ENCODE data around the gene EMC9.

EMC9 gene

DNA sequence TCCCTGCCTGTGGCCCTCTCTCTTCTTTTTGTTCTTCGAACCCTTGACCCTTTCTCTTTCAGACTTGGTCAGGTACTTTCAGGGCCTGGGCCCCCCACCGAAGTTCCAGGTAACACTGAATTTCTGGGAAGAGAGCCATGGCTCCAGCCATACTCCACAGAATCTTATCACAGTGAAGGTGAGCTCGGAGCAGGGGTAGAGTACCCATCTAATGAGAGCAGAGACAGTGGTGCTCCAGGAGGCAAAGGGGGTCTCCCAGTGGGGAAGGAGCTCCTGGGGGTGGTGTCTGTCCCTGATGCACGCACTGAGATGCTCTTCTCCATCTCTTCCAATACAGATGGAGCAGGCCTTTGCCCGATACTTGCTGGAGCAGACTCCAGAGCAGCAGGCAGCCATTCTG is 24.4 kb upstream of the EMC9 start:
- DNase-seq (ENCODE audit: insufficient read length, low spot score) (no peak), FAIRE-seq (no peak)
- no peak for TF ChIP-seq POU2F2 (IDR thresholded peaks at IDR 0.05; ENCODE audit: low read depth, low read length)
- no peak for TF ChIP-seq PAX5 (IDR thresholded peaks at IDR 0.05; ENCODE audit: insufficient read depth, low read length, severe bottlenecking)
- no peak for TF ChIP-seq SPI1 (IDR thresholded peaks at IDR 0.05; ENCODE audit: low read depth, low read length)
- no peak for TF ChIP-seq TAF1 (IDR thresholded peaks at IDR 0.05; ENCODE audit: low read depth, low read length)

DNA sequence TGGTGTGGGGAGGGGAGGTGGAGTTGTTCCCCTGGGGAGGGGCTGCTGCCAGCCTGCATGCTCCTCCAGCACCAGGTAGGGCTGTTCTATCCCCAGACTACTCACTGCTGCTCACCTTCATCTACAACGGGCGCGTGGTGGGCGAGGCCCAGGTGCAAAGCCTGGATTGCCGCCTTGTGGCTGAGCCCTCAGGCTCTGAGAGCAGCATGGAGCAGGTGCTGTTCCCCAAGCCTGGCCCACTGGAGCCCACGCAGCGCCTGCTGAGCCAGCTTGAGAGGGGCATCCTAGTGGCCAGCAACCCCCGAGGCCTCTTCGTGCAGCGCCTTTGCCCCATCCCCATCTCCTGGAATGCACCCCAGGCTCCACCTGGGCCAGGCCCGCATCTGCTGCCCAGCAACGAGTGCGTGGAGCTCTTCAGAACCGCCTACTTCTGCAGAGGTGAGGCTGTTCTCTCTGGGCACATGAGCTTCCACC is 23.2 kb upstream of the EMC9 start:
- TF ChIP-seq TAF1 (IDR thresholded peaks at IDR 0.05; ENCODE audit: low read depth, low read length): no peak
- DNase-seq (ENCODE audit: insufficient read length, low spot score) (no peak), FAIRE-seq (no peak)

DNA sequence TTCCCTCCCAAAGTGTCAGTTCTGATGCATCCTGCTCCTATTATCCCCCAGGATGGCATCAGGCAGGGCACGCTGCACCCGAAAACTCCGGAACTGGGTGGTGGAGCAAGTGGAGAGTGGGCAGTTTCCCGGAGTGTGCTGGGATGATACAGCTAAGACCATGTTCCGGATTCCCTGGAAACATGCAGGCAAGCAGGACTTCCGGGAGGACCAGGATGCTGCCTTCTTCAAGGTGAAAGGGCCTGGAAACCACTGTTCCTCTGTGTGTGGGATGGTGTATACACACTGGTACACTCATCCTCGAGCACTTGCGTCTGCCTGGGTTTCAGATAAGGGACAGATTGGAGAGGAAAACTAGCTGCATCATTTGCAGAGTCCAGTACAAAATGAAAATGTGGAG is 20.7 kb upstream of the EMC9 start:
- 0 out of 2 replicates have a peak, but pooled peaks have one; percentile 19 for TF ChIP-seq POU2F2 (IDR thresholded peaks at IDR 0.05; ENCODE audit: low read depth, low read length)
- no peak for TF ChIP-seq TAF1 (IDR thresholded peaks at IDR 0.05; ENCODE audit: low read depth, low read length)
- no peak for DNase-seq (ENCODE audit: insufficient read length, low spot score)
- FAIRE-seq: peak; percentile 16

DNA sequence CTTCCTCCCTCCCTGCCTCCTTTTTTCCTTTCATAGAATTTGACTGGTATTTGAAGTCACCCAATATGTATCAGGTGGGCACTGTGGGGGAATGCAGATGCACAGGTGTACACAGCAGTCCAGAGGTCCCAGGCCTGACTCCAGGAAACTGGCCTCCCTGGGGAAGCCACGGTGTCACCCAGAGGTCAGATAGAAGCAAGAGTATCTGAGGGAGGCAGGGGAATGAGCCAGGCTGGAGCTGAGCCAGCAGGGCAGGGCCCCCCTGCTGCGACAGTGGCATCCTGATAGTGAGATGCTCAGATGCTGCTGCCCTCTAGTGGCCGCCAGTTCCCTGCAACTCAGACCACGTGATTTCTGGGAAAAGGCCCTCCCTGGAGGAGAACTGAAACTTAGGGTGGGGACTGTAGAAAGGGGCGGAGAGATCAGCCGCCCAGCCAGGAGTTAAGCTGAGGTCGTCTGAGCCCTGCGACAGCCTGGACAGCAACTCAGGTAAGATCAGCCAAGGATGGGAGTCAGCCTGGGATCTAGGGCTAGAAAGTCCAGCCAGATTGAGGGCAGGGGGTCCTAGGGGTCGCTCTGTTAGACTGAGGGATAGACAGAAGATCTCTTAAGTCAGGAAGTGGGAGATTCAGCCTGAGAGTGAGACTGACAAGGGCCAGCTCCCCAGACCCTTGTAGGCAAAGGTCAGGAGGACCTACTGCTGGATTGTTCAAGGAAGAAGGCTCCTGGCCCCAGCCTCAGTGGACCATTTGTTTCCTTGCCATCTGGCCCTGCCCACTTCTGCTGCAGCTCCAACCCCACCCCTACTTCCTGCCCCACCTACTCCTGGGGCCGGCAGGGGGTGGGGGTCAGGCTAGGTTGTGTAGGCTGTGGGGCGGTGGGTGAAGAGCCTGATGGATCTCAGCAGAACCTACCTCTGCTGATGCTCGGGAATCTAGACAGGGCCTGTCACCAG is 19.7 kb upstream of the EMC9 start, which contains the start of gene IRF9:
IRF9 (plus strand) TSS at position 416 of the 955 bp plus-strand sequence. CDS start 880 bp downstream, outside the sequence.
- TF ChIP-seq SPI1 (IDR thresholded peaks at IDR 0.05; ENCODE audit: low read depth, low read length): peak; percentile 94
- TF ChIP-seq POLR2AphosphoS5 (IDR thresholded peaks at IDR 0.05; ENCODE audit: low read depth, low read length): peak; percentile 98
- peak; percentile 99 for TF ChIP-seq POLR2A (IDR thresholded peaks at IDR 0.05; ENCODE audit: low read depth, low read length)
- TF ChIP-seq PAX5 (IDR thresholded peaks at IDR 0.05; ENCODE audit: insufficient read depth, low read length, severe bottlenecking): no peak
- peak; percentile 93 for TF ChIP-seq TAF1 (IDR thresholded peaks at IDR 0.05; ENCODE audit: low read depth, low read length)
- TF ChIP-seq POU2F2 (IDR thresholded peaks at IDR 0.05; ENCODE audit: low read depth, low read length): peak; percentile 93
- DNase-seq (ENCODE audit: insufficient read length, low spot score): peak; percentile 89
- FAIRE-seq: peak; percentile 99

DNA sequence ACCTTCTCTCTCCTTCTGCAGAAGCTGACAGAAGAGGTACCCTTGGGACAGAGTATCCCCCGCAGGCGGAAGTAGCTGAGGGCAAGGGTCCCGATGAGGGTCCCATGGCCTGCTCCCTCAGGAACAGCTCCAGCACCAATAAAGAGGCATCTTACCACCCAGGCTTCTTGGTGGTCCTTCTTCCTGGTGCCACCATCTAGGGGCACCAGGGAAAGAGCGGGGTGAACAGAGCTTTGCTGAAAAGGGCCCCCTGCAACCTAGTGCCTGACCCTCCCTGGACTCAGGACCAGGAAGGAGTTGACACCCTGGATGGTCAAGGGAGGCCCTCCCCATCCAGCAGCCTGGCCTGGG is 19.1 kb upstream of the EMC9 start:
- DNase-seq (ENCODE audit: insufficient read length, low spot score) (no peak), FAIRE-seq (no peak)
- TF ChIP-seq POLR2AphosphoS5 (IDR thresholded peaks at IDR 0.05; ENCODE audit: low read depth, low read length) (no peak), SPI1 (IDR thresholded peaks at IDR 0.05; ENCODE audit: low read depth, low read length) (no peak), TAF1 (IDR thresholded peaks at IDR 0.05; ENCODE audit: low read depth, low read length) (no peak), PAX5 (IDR thresholded peaks at IDR 0.05; ENCODE audit: insufficient read depth, low read length, severe bottlenecking) (no peak), POLR2A (IDR thresholded peaks at IDR 0.05; ENCODE audit: low read depth, low read length) (no peak), POU2F2 (IDR thresholded peaks at IDR 0.05; ENCODE audit: low read depth, low read length) (no peak)

DNA sequence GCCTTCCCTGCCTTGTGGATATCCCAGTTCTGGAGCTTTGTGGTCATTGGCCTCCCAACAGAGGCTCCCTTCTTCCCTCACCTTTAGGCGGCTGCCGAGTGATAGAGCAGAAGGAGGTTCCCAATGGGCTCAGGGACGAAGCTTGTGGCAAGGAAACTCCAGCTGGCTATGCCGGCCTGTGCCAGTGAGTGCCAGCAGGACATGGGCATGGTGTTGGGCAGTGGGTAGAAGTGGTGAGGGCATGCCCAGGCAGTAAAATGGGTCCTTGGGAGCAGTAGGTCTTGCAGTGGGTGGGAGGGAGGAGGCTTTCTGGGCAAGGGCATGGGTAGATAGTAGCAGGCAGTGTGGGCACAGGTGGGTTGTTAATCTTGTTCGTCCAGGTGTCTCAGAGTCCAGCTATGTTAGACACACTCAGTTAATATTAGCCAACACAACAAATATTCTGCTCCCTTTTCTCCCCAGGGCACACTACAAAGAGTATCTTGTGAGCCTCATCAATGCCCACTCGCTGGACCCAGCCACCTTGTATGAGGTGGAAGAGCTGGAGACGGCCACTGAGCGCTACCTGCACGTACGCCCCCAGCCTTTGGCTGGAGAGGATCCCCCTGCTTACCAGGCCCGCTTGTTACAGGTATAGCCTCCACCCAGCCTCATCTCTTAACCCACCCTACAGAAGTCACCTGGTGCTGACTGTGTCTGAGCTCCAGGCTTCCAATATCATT is 18.5 kb upstream of the EMC9 start:
- peak; percentile 23 for FAIRE-seq
- DNase-seq (ENCODE audit: insufficient read length, low spot score): no peak
- TF ChIP-seq POLR2A (IDR thresholded peaks at IDR 0.05; ENCODE audit: low read depth, low read length) (0 out of 2 replicates have a peak, but pooled peaks have one; percentile 29), POU2F2 (IDR thresholded peaks at IDR 0.05; ENCODE audit: low read depth, low read length) (no peak)

DNA sequence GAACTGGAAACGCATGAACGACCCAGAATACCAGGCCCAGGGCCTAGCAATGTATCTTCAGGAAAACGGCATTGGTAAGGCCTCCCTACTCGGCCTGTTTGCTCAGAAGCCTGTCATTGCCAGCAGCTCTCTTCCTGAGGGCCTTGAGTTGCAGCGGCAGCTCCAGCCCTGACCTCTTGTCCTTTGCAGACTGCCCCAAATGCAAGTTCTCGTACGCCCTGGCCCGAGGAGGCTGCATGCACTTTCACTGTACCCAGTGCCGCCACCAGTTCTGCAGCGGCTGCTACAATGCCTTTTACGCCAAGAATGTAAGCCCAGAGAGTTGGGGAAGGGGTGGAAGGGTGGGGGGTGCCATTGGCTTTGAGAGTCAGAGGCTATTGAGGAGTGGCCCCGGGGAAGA is 15.9 kb upstream of the EMC9 start:
- TF ChIP-seq TAF1 (IDR thresholded peaks at IDR 0.05; ENCODE audit: low read depth, low read length): no peak
- TF ChIP-seq SPI1 (IDR thresholded peaks at IDR 0.05; ENCODE audit: low read depth, low read length): no peak
- FAIRE-seq: no peak
- DNase-seq (ENCODE audit: insufficient read length, low spot score): no peak

DNA sequence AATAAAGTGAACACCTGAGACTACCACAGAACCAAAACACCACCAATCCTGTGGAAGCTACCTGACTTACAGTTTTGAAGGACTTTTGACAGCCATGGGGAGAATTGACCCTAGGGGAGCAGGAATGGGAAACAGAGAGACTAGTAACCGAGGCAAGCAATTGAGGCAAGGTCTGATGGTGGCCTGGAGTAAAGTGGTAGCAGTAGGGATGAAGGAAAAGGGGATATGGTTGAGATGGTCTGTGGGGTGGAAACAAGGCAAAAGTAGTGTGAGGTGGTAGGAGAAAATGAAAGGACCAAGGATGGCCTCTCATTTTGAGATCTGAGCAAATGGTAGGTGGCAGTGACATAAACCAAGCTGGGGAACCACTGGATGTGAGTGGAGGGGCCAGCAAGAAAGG is 15.4 kb upstream of the EMC9 start:
- no peak for TF ChIP-seq PAX5 (IDR thresholded peaks at IDR 0.05; ENCODE audit: insufficient read depth, low read length, severe bottlenecking)
- DNase-seq (ENCODE audit: insufficient read length, low spot score): no peak
- no peak for FAIRE-seq

DNA sequence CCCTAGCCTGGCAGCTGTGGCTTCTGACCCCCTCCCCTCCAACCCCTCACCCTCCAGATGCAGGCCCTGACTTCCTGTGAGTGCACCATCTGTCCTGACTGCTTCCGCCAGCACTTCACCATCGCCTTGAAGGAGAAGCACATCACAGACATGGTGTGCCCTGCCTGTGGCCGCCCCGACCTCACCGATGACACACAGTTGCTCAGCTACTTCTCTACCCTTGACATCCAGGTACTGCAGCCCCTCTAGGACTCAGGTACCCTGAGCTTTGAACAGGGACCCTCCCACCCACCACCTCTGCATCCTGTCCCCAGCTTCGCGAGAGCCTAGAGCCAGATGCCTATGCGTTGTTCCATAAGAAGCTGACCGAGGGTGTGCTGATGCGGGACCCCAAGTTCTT is 13.7 kb upstream of the EMC9 start:
- DNase-seq (ENCODE audit: insufficient read length, low spot score): no peak
- TF ChIP-seq TAF1 (IDR thresholded peaks at IDR 0.05; ENCODE audit: low read depth, low read length) (no peak), POU2F2 (IDR thresholded peaks at IDR 0.05; ENCODE audit: low read depth, low read length) (no peak)
- FAIRE-seq: no peak

DNA sequence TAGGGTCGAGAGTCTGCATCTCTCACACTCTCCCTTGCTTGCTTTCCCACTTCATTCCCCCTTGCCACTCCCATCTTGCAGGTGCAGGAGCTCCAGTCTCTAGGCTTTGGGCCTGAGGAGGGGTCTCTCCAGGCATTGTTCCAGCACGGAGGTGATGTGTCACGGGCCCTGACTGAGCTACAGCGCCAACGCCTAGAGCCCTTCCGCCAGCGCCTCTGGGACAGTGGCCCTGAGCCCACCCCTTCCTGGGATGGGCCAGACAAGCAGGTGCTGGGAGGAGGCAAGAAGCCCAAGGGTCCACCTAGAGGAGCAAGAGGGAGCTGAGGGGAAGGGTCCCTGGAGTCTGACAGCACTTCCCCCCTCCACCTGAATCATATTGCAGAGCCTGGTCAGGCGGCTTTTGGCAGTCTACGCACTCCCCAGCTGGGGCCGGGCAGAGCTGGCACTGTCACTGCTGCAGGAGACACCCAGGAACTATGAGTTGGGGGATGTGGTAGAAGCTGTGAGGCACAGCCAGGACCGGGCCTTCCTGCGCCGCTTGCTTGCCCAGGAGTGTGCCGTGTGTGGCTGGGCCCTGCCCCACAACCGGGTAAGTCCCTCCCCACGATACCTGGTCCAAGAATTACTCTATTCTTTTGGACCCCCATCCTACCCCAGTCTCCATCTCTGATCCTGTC is 10.2 kb upstream of the EMC9 start:
- TF ChIP-seq POU2F2 (IDR thresholded peaks at IDR 0.05; ENCODE audit: low read depth, low read length): no peak
- TF ChIP-seq TAF1 (IDR thresholded peaks at IDR 0.05; ENCODE audit: low read depth, low read length): no peak
- TF ChIP-seq POLR2AphosphoS5 (IDR thresholded peaks at IDR 0.05; ENCODE audit: low read depth, low read length): no peak
- no peak for TF ChIP-seq POLR2A (IDR thresholded peaks at IDR 0.05; ENCODE audit: low read depth, low read length)
- no peak for TF ChIP-seq SPI1 (IDR thresholded peaks at IDR 0.05; ENCODE audit: low read depth, low read length)
- TF ChIP-seq PAX5 (IDR thresholded peaks at IDR 0.05; ENCODE audit: insufficient read depth, low read length, severe bottlenecking): no peak
- DNase-seq (ENCODE audit: insufficient read length, low spot score): no peak
- FAIRE-seq: no peak

Measured in GM12891 (cell line).